Spleen (tissue), 7 donors: ENCODE data around the gene KIF7.

Experiments used
- CTCF ChIP-seq, 11 experiments: fragments of 200-600 bp in 7 of 11; fragments of 450-650 bp in 4 of 11; sonication (generic) in 4 of 11; IDR thresholded peaks in 8 of 11; conservative IDR thresholded peaks in 3 of 11; 1 replicate in 7 of 11; 2 replicates in 4 of 11; pipeline versions ENCODE4 v1.4.0 to v1.8.0; 2016 to 2021; ENCODE audit warnings: antibody characterized with exemption in 11 of 11, inconsistent platforms in 4 of 11, mild to moderate bottlenecking in 1 of 11
- POLR2A ChIP-seq, 3 donors: fragments of 450-650 bp; IDR thresholded peaks; one replicate each; pipeline ENCODE4 v1.5.1; 2017; ENCODE audit warnings: antibody characterized with exemption in 3 of 3, mild to moderate bottlenecking in 1 of 3
- POLR2AphosphoS5 ChIP-seq, 3 donors: sonication (generic); formaldehyde crosslinking; IDR thresholded peaks; one replicate each; pipeline ENCODE4 v1.5.1; 2017; ENCODE audit warnings: antibody characterized with exemption in 3 of 3
- donor health status: DM: no; HTN: no; CAD: no; lungs with moderate emphysema.
- donor health status: DM: no; HTN: no; CAD: no.
- donor health status: DM: no; HTN: no; CAD: no.

- TF ChIP-seq CTCF (IDR thresholded peaks at IDR 0.05 in 8 of 11, conservative IDR thresholded peaks at IDR 0.05 in 3 of 11), result no peak
- TF ChIP-seq POLR2A (IDR thresholded peaks at IDR 0.05), result no peak
- no peak for TF ChIP-seq POLR2AphosphoS5 (IDR thresholded peaks at IDR 0.05)
Measured at GRCh38 chr15:89630260-89630659, 25.0 kb downstream of the KIF7 start.
